Nucleus accumbens (tissue), 56 donors: ENCODE results near the gene ATP6V1G2.

Source experiments
- DNase-seq, 56 donors: peaks; one replicate each; lab custom pipeline; 2025; lab: John Stamatoyannopoulos, UW

Gene ATP6V1G2

DNA sequence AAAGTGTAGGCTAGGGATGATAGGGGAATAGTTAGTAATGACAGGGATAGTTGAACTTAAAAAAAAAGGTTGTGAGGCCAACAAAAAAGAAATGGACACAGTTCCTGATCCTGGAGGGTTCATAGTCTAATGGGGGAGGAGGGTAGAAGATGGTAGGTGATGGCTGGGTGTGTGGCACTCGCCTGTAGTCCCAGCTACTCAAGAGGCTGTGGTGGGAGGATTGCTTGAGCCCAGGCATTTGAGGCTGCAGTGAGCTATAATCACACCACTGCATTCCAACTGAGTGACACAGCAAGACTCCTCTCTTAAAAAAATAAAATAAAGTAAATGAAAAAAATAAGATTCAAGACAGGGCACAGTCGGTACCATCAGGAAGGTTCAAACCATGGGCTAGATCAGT is 50.8 kb downstream of the ATP6V1G2 start:
- no peak for DNase-seq
